NCI-H82 (cell line): Measurements from ENCODE around the gene PNLIPRP1.
A peak's percentile ranks its signal among the peaks of the same experiment; 100 is the strongest.

Experiments used
- DNase-seq: peaks from one replicate; lab custom pipeline; 2025; lab: John Stamatoyannopoulos, UW

The PNLIPRP1 gene

GRCh38 chr10:116631871-116632295, 41.1 kb downstream of the PNLIPRP1 start:
- no peak for DNase-seq

DNA sequence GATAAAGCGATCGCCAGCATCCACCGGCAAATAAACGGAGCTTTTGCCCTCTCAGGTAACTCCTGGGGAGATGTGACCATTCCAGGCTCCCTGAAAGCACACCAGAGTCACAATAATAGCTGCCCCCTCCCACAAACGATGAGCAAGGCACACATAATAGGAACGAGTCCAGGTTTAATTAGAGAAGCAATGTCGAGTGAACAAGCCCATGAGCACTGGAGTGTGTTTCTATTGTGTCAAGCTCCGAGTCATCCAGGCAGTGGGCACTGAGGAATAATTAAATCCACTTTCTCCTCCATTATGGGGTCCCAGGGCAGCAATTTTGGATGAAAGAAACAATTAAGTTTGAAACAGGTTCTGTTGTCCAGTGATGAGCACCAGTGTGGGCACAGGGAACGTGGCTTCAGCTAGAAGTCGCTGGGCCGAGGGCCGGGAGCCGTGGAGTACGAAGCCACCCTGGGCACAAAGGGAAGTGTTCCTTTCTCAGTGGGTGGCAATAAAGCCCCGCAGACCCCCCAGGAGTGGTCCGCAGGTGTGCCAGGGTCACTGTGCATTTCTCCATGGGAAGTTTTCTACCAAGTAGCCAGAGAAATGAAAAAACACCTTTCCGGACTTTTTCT, 41.9 kb downstream of the PNLIPRP1 start:
- DNase-seq = no peak

GRCh38 chr10:116633216-116633600, 42.4 kb downstream of the PNLIPRP1 start:
- DNase-seq = no peak

GRCh38 chr10:116634126-116634975, 43.6 kb downstream of the PNLIPRP1 start:
- no peak for DNase-seq

DNA sequence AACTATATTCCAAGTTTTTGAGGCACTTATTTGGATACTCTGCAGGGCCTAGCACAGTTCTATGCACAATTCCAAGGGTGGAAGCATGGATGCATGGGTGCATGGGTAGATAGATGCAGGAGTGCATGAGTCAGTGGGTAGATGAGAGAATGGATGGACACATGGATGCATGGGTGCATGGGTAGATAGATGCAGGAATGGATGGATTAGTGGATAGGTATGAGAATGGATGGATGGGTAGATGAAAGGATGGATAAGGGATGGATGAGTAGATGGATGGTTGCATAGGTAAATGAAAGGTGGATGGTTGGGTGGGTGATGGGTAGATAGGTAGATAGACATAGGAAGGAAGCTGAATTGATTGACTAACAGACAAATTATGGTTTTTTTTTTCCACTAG, 45.6 kb downstream of the PNLIPRP1 start:
- DNase-seq = no peak

DNA sequence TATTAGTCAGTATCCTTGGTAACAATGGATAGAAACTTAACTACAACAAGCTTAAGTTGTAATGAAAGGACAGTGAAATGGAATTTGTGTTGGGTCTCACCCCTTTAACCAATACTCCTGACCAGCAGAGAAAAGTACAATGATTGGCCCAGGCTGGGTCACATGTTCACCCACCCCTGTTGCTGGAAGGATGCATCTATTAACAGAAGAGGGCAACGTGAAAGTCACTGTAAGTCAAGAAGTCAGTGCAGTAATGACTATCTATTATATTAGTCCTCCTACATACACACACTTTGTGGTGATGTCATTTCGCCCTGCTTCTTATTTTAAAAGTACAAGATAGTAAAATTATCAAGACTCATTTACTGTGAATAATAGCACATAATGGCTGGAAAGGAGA, 46.2 kb downstream of the PNLIPRP1 start:
- no peak for DNase-seq

GRCh38 chr10:116637830-116638229, 47.1 kb downstream of the PNLIPRP1 start:
- no peak for DNase-seq

- DNase-seq = no peak
Observed at GRCh38 chr10:116646502-116646901, 55.7 kb downstream of the PNLIPRP1 start.

GRCh38 chr10:116648903-116649302, 58.1 kb downstream of the PNLIPRP1 start:
- no peak for DNase-seq

- no peak for DNase-seq
Observed at GRCh38 chr10:116653885-116654284, 63.1 kb downstream of the PNLIPRP1 start.

DNA sequence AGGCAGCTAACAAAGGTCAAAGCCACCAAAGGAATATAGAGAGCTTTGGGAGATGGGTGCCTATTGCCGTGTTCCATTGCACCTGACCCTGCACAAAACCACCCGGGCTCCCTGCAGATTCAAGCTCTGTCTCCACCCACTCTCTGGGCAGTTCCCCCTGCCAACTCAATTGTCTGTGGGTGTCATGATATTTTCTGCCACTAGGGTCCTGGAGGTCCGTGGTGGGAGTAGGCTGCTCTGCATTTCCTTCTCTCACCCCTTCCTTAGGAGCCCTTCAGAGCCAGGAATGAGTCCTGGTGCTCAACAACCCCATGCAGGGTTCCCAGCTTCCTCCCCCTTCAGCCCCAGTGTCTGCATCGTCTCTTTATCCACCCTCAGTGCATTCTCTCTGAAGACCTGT, 64.1 kb downstream of the PNLIPRP1 start:
- DNase-seq = peak; percentile 41

DNA sequence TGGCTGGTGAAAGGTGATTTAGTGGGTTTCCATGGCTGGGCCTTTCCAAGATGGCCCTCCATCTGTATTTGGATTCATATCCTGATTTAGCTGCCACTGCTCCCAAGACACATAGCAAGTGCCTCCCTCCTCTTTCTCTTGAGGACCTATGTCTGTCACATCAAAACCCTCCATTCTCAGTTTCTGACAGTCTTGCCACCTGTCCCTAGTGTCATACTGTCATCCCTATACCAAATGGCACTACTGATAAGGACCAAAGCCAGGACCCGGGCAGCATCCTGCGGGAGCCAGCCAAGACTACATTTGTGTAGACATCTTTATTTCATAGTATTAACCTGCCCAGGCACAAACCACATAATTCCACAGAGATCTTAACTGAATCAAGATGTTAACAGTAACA, 64.8 kb downstream of the PNLIPRP1 start:
- DNase-seq = no peak

GRCh38 chr10:116656044-116656443, 65.3 kb downstream of the PNLIPRP1 start:
- DNase-seq = no peak

- DNase-seq = no peak
Observed at GRCh38 chr10:116657863-116658551, 67.2 kb downstream of the PNLIPRP1 start.
